PC-3 (cell line): ENCODE data around the gene VMAC. TPM values are rescaled to one million over a fixed set of nuclear protein-coding genes. Genes with fewer than 3 reads are reported as not detected.

Experiments used
- ATAC-seq: fragments of 200-7000 bp; cut with Tn5 transposase; 2 replicates; pipeline ENCODE4 v1.9.1; 2020; ENCODE audit warnings: mild to moderate bottlenecking, moderate library complexity
- BruUV-seq: library from RNA; stranded (reverse); fragments of 400-500 nt; replicated peaks from 2 replicates; lab custom pipeline; 2021; lab: Mats Ljungman, UMichigan
- CTCF ChIA-PET: fragments of 300-600 bp; sonication (Branson Sonifier 250); formaldehyde crosslinking; loops from one replicate; lab custom pipeline; 2022; ENCODE audit warnings: antibody characterized with exemption; lab: Charles Lee
- POLR2A ChIA-PET: fragments of 300-600 bp; sonication (Branson Sonifier 250); formaldehyde crosslinking; loops from one replicate; lab custom pipeline; 2022; ENCODE audit warnings: antibody characterized with exemption; ENCODE audit not compliant: unreplicated experiment; lab: Charles Lee
- DNase-seq: peaks from one replicate; pipeline ENCODE4 v3.0.0-alpha.2; 2015
- H2AFZ ChIP-seq: fragments of 300-600 bp; sonication (generic); 2 replicates; pipeline ENCODE4 v1.6.0; 2016; ENCODE audit warnings: antibody characterized with exemption, low read length
- H3F3A ChIP-seq: fragments of 300-600 bp; sonication (generic); one replicate; pipeline ENCODE4 v1.6.0; 2017; ENCODE audit warnings: antibody characterized with exemption, low read length, control low read depth, mild to moderate bottlenecking; ENCODE audit not compliant: unreplicated experiment
- H3K27ac ChIP-seq: fragments of 300-600 bp; sonication (generic); 2 replicates; pipeline ENCODE4 v1.5.1; 2016; ENCODE audit warnings: mild to moderate bottlenecking, low read length
- H3K27me3 ChIP-seq: fragments of 300-600 bp; sonication (generic); 2 replicates; pipeline ENCODE4 v1.6.1; 2016; ENCODE audit warnings: low read length, mixed read lengths
- H3K36me3 ChIP-seq: fragments of 300-600 bp; sonication (generic); 2 replicates; pipeline ENCODE4 v1.6.1; 2016; ENCODE audit warnings: low read depth, mixed run types, low read length, mixed read lengths
- H3K4me1 ChIP-seq: fragments of 300-600 bp; sonication (generic); 2 replicates; pipeline ENCODE4 v1.5.1; 2016; ENCODE audit warnings: low read length; ENCODE audit not compliant: insufficient read depth
- H3K4me2 ChIP-seq: fragments of 300-600 bp; sonication (generic); 2 replicates; pipeline ENCODE4 v1.6.0; 2016; ENCODE audit warnings: low read length
- H3K4me3 ChIP-seq: fragments of 300-600 bp; sonication (generic); 2 replicates; pipeline ENCODE4 v1.5.1; 2016; ENCODE audit warnings: mild to moderate bottlenecking, low read length, mixed read lengths
- H3K79me2 ChIP-seq: fragments of 300-600 bp; sonication (generic); 2 replicates; pipeline ENCODE4 v1.6.1; 2017; ENCODE audit warnings: low read length, mixed read lengths
- H3K9ac ChIP-seq: fragments of 300-600 bp; sonication (generic); 2 replicates; pipeline ENCODE4 v1.6.0; 2016; ENCODE audit warnings: mild to moderate bottlenecking, low read length
- H3K9me2 ChIP-seq: fragments of 300-600 bp; sonication (generic); replicated peaks from 2 replicates; pipeline ENCODE4 v1.6.1; 2016; ENCODE audit warnings: mixed run types, low read length, mixed read lengths
- H3K9me3 ChIP-seq: fragments of 300-600 bp; sonication (generic); 2 replicates; pipeline ENCODE4 v1.6.1; 2016; ENCODE audit warnings: low read length, mixed read lengths
- H4K20me1 ChIP-seq: fragments of 300-600 bp; sonication (generic); 2 replicates; pipeline ENCODE4 v1.6.1; 2016; ENCODE audit warnings: low read length, mixed read lengths
- CTCF ChIP-seq: fragments of 300-600 bp; sonication (generic); conservative IDR thresholded peaks from 2 replicates; pipeline ENCODE4 v1.5.1; 2017; ENCODE audit warnings: antibody characterized with exemption, low read depth, mild to moderate bottlenecking, low read length
- EZH2 ChIP-seq: fragments of 300-600 bp; sonication (generic); IDR thresholded peaks from one replicate; pipeline ENCODE4 v1.6.1; 2017; ENCODE audit warnings: antibody characterized with exemption, mild to moderate bottlenecking, low read length; ENCODE audit not compliant: unreplicated experiment
- EZH2phosphoT487 ChIP-seq: fragments of 300-600 bp; sonication (generic); IDR thresholded peaks from 2 replicates; pipeline ENCODE4 v1.6.1; 2018; ENCODE audit warnings: mild to moderate bottlenecking, antibody characterized with exemption, low read length, borderline replicate concordance
- intact Hi-C: fragments of 100-400 bp; cut with micrococcal nuclease; formaldehyde crosslinking; loops from 2 replicates; pipeline ENCODE4 v1.9.0; 2023
- total RNA-seq: library from RNA; depleted of rRNA; stranded (reverse); fragments of >200 nt; gene quantifications from 2 replicates; pipeline ENCODE4 v1.2.3, GENCODE V29; 2014

VMAC gene
- total RNA-seq, 1 experiment from 2014 or later: 8.3 TPM

- intact Hi-C loops: no loop called here
- ATAC-seq (no peak), DNase-seq (no peak)
- peaks cover 3% of the 10 kb centered on the region; the same call in 1 of the 2 replicates for H3K36me3 ChIP-seq
- no peak overlapping the region for H3K27ac ChIP-seq
- peaks cover 100% of the 10 kb centered on the region for H3K79me2 ChIP-seq
- H3K9ac ChIP-seq: no peak overlapping the region
- H3K27me3 ChIP-seq: no peaks in the 10 kb centered on the region
- no peaks in the 10 kb centered on the region for H3K9me3 ChIP-seq
- H3K4me2 ChIP-seq: no peak overlapping the region
- H3K4me1 ChIP-seq: peaks cover 14% of the 10 kb centered on the region
- ChIA-PET POLR2A (no interaction called here), CTCF (no interaction called here)
- TF ChIP-seq CTCF: no peak
- TF ChIP-seq EZH2phosphoT487: no peak
- no peak for TF ChIP-seq EZH2
- no peaks in the 10 kb centered on the region for H3K9me2 ChIP-seq
- no TSS peak for BruUV-seq
- peaks cover 82% of the 10 kb centered on the region for H4K20me1 ChIP-seq
- no peak overlapping the region for H3K4me3 ChIP-seq
- no peak overlapping the region for H2AFZ ChIP-seq
- H3F3A ChIP-seq: no peaks in the 10 kb centered on the region
Measured at GRCh38 chr19:5958074-5958850, 53.6 kb downstream of the VMAC start.

GRCh38 chr19:5958851-5959122, 54.1 kb downstream of the VMAC start:
- Histone ChIP-seq H4K20me1 (peaks cover 78% of the 10 kb centered on the region), H3K4me1 (peaks cover 14% of the 10 kb centered on the region), H3K9me3 (no peaks in the 10 kb centered on the region), H3K27me3 (no peaks in the 10 kb centered on the region), H3K4me3 (no peak overlapping the region), H3K4me2 (no peak overlapping the region), H3K36me3 (peaks cover 3% of the 10 kb centered on the region; the same call in 1 of the 2 replicates), H3K9ac (no peak overlapping the region), H3F3A (no peaks in the 10 kb centered on the region), H3K79me2 (peaks cover 100% of the 10 kb centered on the region), H3K9me2 (no peaks in the 10 kb centered on the region), H3K27ac (no peak overlapping the region), H2AFZ (no peak overlapping the region)
- ChIA-PET CTCF (no interaction called here), POLR2A (no interaction called here)
- DNase-seq (no peak), ATAC-seq (no peak)
- intact Hi-C loops: no loop called here
- TF ChIP-seq CTCF: no peak
- no peak for TF ChIP-seq EZH2phosphoT487
- no peak for TF ChIP-seq EZH2
- BruUV-seq: no TSS peak

- no peak for DNase-seq
- ATAC-seq: no peak
- H3K4me3 ChIP-seq: no peak overlapping the region
- H3K9ac ChIP-seq: no peak overlapping the region
- H3K79me2 ChIP-seq: peaks cover 100% of the 10 kb centered on the region
- H3K4me2 ChIP-seq: no peak overlapping the region
- no peaks in the 10 kb centered on the region for H3K9me2 ChIP-seq
- H3K4me1 ChIP-seq: peaks cover 14% of the 10 kb centered on the region
- ChIA-PET CTCF (no interaction called here), POLR2A (no interaction called here)
- peaks cover 75% of the 10 kb centered on the region for H4K20me1 ChIP-seq
- BruUV-seq: no TSS peak
- H2AFZ ChIP-seq: no peak overlapping the region
- no peaks in the 10 kb centered on the region for H3F3A ChIP-seq
- peaks cover 3% of the 10 kb centered on the region; the same call in 1 of the 2 replicates for H3K36me3 ChIP-seq
- H3K27me3 ChIP-seq: no peaks in the 10 kb centered on the region
- no peak overlapping the region for H3K27ac ChIP-seq
- intact Hi-C loops: no loop called here
- no peak for TF ChIP-seq CTCF
- TF ChIP-seq EZH2: no peak
- TF ChIP-seq EZH2phosphoT487: no peak
- no peaks in the 10 kb centered on the region for H3K9me3 ChIP-seq
Measured at GRCh38 chr19:5959260-5960004, 54.8 kb downstream of the VMAC start.
